GM12878 (cell line): Measurements from ENCODE around the gene SCD5. TPM values are rescaled to one million over a fixed set of nuclear protein-coding genes. Genes with fewer than 3 reads are reported as not detected.

ENCODE experiments used
- ATAC-seq: fragments of 200-7000 bp; cut with Tn5 transposase; 3 replicates; pipeline ENCODE4 v1.9.1; 2020; ENCODE audit warnings: mild to moderate bottlenecking, moderate library complexity
- BruUV-seq: library from RNA; stranded (reverse); fragments of 400-500 nt; replicated peaks from 2 replicates; lab custom pipeline; 2021; lab: Mats Ljungman, UMichigan
- CTCF ChIA-PET: fragments of 300-600 bp; sonication (Branson Sonifier 250); formaldehyde crosslinking; extraction: SDS; loops from one replicate; lab custom pipeline; 2021; ENCODE audit warnings: inconsistent platforms; lab: Yijun Ruan, JAX
- POLR2A ChIA-PET: fragments of 350-600 bp; formaldehyde crosslinking; extraction: SDS; loops from one replicate; lab custom pipeline; 2021; ENCODE audit warnings: inconsistent platforms; lab: Charles Lee
- RAD21 ChIA-PET: fragments of 300-600 bp; sonication (Branson Sonifier 250); formaldehyde crosslinking; loops from one replicate; lab custom pipeline; 2023; ENCODE audit warnings: antibody characterized with exemption; ENCODE audit not compliant: unreplicated experiment; lab: Charles Lee
- SMC1A ChIA-PET: fragments of 300-600 bp; sonication (Branson Sonifier 250); formaldehyde crosslinking; loops from one replicate; lab custom pipeline; 2023; ENCODE audit not compliant: unreplicated experiment, uncharacterized antibody; lab: Charles Lee
- DNase-seq: peaks from one replicate; pipeline ENCODE4 v3.0.0-alpha.2; 2011; ENCODE audit warnings: low read depth, low spot score
- FAIRE-seq: peaks from 3 replicates; lab custom pipeline; 2011; peaks lifted over from hg19 to GRCh38; lab: Jason Lieb, UNC
- H2AFZ ChIP-seq: 2 replicates; pipeline ENCODE4 v1.6.0; 2011; ENCODE audit warnings: low read depth, low read length, control low read depth; ENCODE audit not compliant: control insufficient read depth
- H3K27ac ChIP-seq: 2 replicates; pipeline ENCODE4 v1.5.1; 2011; ENCODE audit warnings: control low read depth; ENCODE audit not compliant: control insufficient read depth, insufficient read depth
- H3K27me3 ChIP-seq, 2 experiments: replicated peaks in 1 of 2; 2 replicates each; pipeline versions ENCODE4 v1.6.0 to v1.6.1; 2011; ENCODE audit warnings: low read length in 1 of 2; ENCODE audit not compliant: control insufficient read depth in 2 of 2, insufficient read depth in 2 of 2
- H3K36me3 ChIP-seq, 2 experiments: 2 replicates each; pipeline ENCODE4 v1.5.1; 2011; ENCODE audit warnings: low read length in 1 of 2; ENCODE audit not compliant: control insufficient read depth in 2 of 2, insufficient read depth in 2 of 2
- H3K4me1 ChIP-seq: 2 replicates; pipeline ENCODE4 v1.6.1; 2011; ENCODE audit warnings: mild to moderate bottlenecking, low read length, moderate library complexity, mixed read lengths; ENCODE audit not compliant: control insufficient read depth, insufficient read depth
- H3K4me2 ChIP-seq: 2 replicates; pipeline ENCODE4 v1.6.0; 2011; ENCODE audit warnings: control low read depth; ENCODE audit not compliant: control insufficient read depth, insufficient read depth
- H3K4me3 ChIP-seq: fragments of 200-600 bp; sonication (generic); 2 replicates; pipeline ENCODE4 v1.5.1; 2016
- H3K79me2 ChIP-seq: 2 replicates; pipeline ENCODE4 v1.6.0; 2011; ENCODE audit warnings: low read length; ENCODE audit not compliant: control insufficient read depth, insufficient read depth
- H3K9ac ChIP-seq: 2 replicates; pipeline ENCODE4 v1.8.0; 2011; ENCODE audit warnings: low read length, control low read depth, mixed read lengths; ENCODE audit not compliant: control insufficient read depth, insufficient read depth
- H3K9me3 ChIP-seq: replicated peaks from 3 replicates; pipeline ENCODE4 v1.5.1; 2011; ENCODE audit warnings: mild to moderate bottlenecking, low read length; ENCODE audit not compliant: control insufficient read depth, insufficient read depth
- H4K20me1 ChIP-seq: 2 replicates; pipeline ENCODE4 v1.6.0; 2011; ENCODE audit not compliant: control insufficient read depth, insufficient read depth
- ASH2L ChIP-seq: fragments of 300-600, 200-600 bp; sonication (generic); IDR thresholded peaks from 2 replicates; pipeline ENCODE4 v1.6.1; 2017; ENCODE audit warnings: low read depth, mild to moderate bottlenecking, borderline replicate concordance
- CEBPZ ChIP-seq: fragments of 150-350 bp; IDR thresholded peaks from 2 replicates; pipeline ENCODE4 v1.6.1; 2016; ENCODE audit warnings: low read depth, low read length
- ELK1 ChIP-seq: IDR thresholded peaks from 2 replicates; pipeline ENCODE4 v1.6.1; 2012; ENCODE audit warnings: low read depth, low read length, improper control_type of control experiment
- HCFC1 ChIP-seq: fragments of 150-350 bp; IDR thresholded peaks from 2 replicates; pipeline ENCODE4 v1.6.1; 2014; ENCODE audit warnings: low read length
- KLF5 ChIP-seq: fragments of 450-650 bp; IDR thresholded peaks from 2 replicates; pipeline ENCODE4 v1.6.1; 2014; ENCODE audit warnings: mild to moderate bottlenecking; ENCODE audit not compliant: partially characterized antibody
- RAD51 ChIP-seq: fragments of 450-650 bp; IDR thresholded peaks from 2 replicates; pipeline ENCODE4 v1.6.1; 2016; ENCODE audit warnings: moderate library complexity, mild to moderate bottlenecking, inconsistent platforms
- SREBF1 ChIP-seq: IDR thresholded peaks from 2 replicates; pipeline ENCODE4 v1.6.1; 2012; ENCODE audit warnings: mild to moderate bottlenecking, low read length
- ZBTB11 ChIP-seq: fragments of 450-650 bp; formaldehyde crosslinking; IDR thresholded peaks from 2 replicates; pipeline ENCODE4 v1.5.0; 2022; ENCODE audit warnings: mild to moderate bottlenecking, missing genetic modification characterization
- WGBS: methylation state at CpG from one replicate; pipeline ENCODE4 v1.1.6; 2016; ENCODE audit warnings: low lambda C conversion rate; ENCODE audit not compliant: insufficient replicate concordance, insufficient coverage; ENCODE audit errors: missing lambda C conversion rate; 5-methylcytosine and 5-hydroxymethylcytosine counted together
- in situ Hi-C: fragments of 300-500 bp; cut with MboI; formaldehyde crosslinking; loops from 9 replicates; pipeline ENCODE4 v1.14.3; 2018; ENCODE audit warnings: mixed read lengths
- intact Hi-C: fragments of 100-400 bp; cut with micrococcal nuclease; formaldehyde crosslinking; loops from one replicate; pipeline ENCODE4 v1.14.2; 2022; ENCODE audit not compliant: unreplicated experiment
- polyA plus RNA-seq, 11 experiments: library from polyadenylated mRNA; depleted of rRNA in 4 of 11; unstranded in 6 of 11; stranded (reverse) in 5 of 11; fragments of >200 nt; fragmentation: Nextera tagmentation in 4 of 11; fragmentation: Illumina TruSeq in 1 of 11; extraction: Ambion mirVana in 4 of 11; extraction: Trizol in 1 of 11; gene quantifications; 1 replicate in 1 of 11; 2 replicates in 10 of 11; pipeline versions ENCODE4 v1.2.1 to v1.2.3, GENCODE V29; 2011 to 2016; ENCODE audit warnings: inconsistent platforms in 2 of 11, missing spikeins in 2 of 11, low read depth in 1 of 11
- total RNA-seq, 4 experiments: library from RNA; depleted of rRNA in 3 of 4; stranded (reverse); fragments of >200 nt in 3 of 4; fragmentation: Illumina TruSeq in 1 of 4; extraction: Trizol in 1 of 4; gene quantifications; 2 replicates each; pipeline versions ENCODE4 v1.2.1 to v1.2.3, GENCODE V29; 2013 to 2021

Gene SCD5
- total and polyA plus RNA-seq, 10 of the 15 experiments (the other 5 are each of a cell fraction or from before 2014, with no cell fraction given), result 2.4 to 15.0 (median 4.2) TPM

- ChIA-PET SMC1A (no interaction called here), POLR2A (no interaction called here), CTCF (no interaction called here), RAD21 (no interaction called here)
- DNase-seq (no peak), ATAC-seq (no peak), FAIRE-seq (no peak)
- intact Hi-C loops (no loop called here), in situ Hi-C loops (no loop called here)
- H3K4me3 ChIP-seq, result no peak overlapping the region
- H3K36me3 ChIP-seq, result no peaks in the 10 kb centered on the region
- H3K27ac ChIP-seq, result no peak overlapping the region
- TF ChIP-seq ELK1 (no peak), ZBTB11 (CRISPR knock-in tag) (no peak), ASH2L (no peak), HCFC1 (no peak), RAD51 (no peak), SREBF1 (no peak), KLF5 (no peak), CEBPZ (no peak)
- 36% methylated on average over 8 of the region's 8 CpGs for WGBS
- H2AFZ ChIP-seq, result no peak overlapping the region
- peaks cover 2 to 3% of the 10 kb centered on the region in 2 experiments; a peak in 1 of 4 replicates for H3K27me3 ChIP-seq
- BruUV-seq, result no TSS peak
- no peak overlapping the region for H3K4me2 ChIP-seq
- no peaks in the 10 kb centered on the region for H3K79me2 ChIP-seq
- H4K20me1 ChIP-seq, result no peaks in the 10 kb centered on the region
- no peak overlapping the region for H3K9ac ChIP-seq
- no peaks in the 10 kb centered on the region for H3K4me1 ChIP-seq
- H3K9me3 ChIP-seq, result no peaks in the 10 kb centered on the region
Observed at GRCh38 chr4:82585690-82586435, 212.7 kb downstream of the SCD5 start.
